ENCODE results near the gene CCDC50.

Gene CCDC50

DNA sequence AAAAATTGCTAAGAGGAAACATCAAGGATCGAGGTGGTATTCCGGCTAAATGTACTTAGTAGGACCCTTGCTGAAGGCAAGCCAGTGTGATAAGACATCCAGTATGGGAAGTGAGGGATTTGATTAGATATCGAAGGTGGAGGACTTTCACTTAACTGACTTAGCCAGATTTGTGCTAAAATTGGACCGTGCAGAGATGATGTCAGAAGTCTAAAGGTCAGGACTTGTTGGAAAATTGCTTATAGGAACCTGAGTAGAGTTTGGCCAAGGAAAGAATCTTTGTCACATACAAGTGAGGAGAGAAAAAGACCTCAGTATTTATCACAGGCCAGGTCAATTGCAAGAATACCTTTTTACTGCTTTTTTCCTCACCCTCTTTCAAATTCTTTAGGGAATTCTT is 100.9 kb downstream of the CCDC50 start:
- no peak for DNase-seq

DNA sequence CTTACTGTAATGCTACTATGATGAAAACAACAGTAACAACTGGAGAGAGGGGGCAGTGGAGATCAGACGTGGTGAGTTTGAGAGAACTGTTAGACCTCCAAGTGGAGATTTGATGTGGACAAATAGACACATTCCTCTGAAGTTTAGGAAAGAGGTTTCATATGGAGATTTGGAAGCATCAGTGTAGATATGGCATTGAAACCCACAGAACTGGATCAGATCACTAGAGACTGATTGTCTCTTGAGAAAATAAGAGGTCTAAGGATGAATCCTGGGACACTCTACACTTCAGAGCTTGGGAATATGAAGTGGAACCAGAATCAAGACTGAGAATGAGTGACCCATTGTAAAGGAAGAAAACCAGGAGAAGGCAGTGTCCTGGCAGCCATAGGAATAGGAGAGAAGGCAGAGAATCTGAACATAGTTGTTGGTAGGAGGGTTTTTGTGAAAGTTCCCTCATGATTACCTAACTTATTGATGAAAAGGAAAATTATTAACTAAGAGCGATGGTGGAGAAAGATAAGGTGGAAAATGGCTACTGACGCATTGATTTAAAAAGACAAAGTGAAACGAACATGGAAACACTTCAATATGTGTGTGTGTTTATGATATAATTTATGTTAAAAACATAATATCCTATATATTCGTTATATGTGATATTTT is 102.1 kb downstream of the CCDC50 start:
- no peak for DNase-seq

DNA sequence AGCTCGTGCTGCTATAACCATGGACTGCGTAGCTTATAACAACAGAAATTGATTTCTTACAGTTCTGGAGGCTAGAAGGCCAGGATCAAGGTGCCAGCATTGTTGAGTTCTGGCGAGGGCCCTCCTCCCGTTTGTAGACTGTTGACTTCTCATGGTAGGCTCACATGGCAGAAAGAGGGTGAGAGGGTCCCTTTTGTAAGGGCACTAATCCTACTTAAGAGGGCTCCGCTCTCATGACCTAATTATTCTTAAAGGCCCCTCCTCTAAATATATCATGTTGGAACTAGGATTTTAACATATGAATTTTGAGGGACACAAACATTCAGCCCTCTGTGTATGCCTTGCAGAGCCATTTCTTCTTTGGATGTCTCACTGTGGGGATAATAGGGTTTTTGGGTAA is 103.0 kb downstream of the CCDC50 start:
- DNase-seq: no peak

DNA sequence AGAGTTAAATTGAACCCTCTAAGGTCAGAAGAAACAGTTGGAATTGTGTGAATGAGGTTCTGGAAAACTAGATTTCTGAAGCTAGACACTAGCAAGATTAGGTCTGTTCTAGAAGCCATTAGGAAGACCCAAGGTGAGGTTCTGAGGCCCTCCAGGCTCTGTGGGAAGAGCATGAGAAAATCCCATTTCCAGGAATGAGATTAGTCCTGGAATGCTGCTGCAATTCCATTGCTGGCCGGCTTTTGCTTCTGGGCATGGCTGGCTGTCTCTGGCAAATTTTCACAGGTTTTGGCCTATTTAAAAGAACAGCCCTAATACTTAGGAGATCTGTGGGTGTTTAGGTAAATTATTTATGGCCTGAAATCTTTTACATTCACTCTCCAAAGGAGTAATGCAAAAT is 104.8 kb downstream of the CCDC50 start:
- no peak for DNase-seq

DNA sequence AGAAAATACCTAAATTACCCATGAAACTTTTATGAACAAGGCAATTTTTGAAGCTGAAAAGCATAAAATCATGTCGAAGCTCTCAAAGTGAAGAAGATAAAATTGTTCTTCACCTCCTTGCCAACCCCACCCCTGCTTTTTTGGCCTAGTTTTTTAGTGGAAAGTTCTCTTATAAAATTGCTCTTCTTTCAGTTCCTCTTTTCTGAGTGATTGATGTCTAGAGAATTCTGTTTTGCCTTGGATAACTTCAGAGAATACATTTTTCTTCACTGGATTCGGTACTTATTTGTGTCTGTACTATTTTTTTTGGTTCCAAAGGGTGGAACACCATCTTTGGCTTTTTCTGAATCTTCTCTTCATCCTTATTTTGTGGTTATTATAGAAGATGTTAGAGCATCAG is 106.8 kb downstream of the CCDC50 start:
- no peak for DNase-seq

DNA sequence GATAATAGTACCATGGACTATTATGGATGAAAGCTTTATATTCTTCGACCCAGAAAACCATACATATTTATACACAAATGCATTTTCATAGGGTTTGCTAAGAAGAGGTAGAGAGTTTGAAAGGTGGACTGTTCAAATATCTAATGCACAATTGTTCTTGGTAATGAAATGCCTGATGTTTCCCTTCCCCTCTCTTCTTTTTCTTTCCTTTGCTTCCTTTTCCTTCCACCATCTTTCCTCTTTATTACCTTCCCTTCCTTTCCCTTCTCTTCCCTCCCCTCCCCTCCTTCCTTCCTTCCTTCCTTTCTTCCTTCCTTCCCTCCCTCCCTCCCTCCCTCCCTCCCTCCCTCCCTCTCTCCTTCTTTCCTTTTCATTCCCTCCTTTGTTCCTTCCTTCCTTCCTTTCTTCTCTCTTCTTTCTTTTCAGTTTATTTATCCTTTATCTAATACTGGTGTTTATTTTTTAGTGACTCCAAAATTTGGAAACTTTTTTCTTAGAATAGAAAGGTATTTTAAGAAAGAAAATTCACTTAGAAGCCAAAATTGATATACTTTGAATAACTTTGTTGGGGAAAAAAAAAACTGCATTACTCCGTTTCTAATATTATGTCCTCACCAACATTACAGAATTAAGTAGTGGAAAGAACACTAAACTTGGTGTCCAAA is 109.1 kb downstream of the CCDC50 start:
- DNase-seq: no peak

DNA sequence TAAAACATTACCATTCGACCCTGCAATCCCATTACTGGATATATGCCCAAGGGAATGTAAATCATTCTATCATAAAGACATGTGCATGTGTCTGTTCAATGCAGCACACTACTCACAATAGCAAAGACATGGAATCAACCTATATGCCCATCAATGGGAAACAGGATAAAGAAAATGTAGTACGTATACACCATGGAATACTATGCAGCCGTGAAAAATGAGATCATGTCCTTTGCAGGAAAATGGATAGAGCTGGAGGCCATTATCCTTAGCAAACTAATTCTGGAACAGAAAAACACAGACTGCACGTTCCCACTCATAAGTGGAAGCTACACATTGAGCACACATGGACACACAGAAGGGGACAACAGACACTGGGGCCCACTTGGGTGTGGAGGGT is 111.3 kb downstream of the CCDC50 start:
- no peak for DNase-seq

DNA sequence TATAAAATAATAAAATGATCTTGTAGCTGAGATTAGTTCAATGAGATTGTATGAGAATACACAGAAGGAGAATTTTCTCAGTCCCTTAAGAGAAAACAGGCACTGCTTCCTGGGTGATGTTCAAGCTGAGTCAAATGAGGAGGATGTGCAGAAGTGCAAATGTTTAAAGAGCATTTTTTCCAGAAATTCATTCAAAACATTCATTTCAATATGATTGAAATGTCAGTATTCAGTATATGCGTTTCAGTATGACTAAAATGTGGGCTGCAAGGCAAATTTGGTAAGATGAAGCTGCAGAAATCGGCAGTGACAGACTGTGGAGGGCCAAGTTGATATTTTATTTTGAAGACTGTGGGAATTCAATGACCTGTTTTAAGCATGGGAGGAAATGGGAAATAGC is 112.5 kb downstream of the CCDC50 start:
- no peak for DNase-seq

DNA sequence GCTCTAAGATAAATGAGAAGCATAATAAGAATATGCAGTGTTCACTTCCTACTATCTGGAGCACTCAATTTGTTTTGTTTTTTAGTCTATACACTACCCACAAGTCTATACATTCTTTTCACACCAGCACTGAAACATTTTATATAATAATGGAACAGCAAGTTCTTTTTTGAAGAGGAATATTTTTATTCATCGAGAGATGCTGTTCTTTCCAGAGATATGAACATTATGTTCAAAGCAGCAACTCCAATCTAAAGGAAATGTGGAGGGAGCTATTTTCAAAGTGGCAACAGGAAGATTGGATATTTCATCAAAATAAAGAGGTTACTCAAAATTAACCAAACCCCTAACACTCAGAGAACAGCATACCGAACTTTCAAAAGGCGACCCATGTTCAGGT is 115.4 kb downstream of the CCDC50 start:
- no peak for DNase-seq

Data from stimulated activated CD4-positive, alpha-beta T cell treated with anti-CD3 and anti-CD28 coated beads, Interleukin-2, amount 100 ng/mL, for 24 hours (primary cell).